Right lung (tissue), 10 donors: ENCODE measurements around the gene PNN. TPM values are rescaled to one million over a fixed set of nuclear protein-coding genes. Genes with fewer than 3 reads are reported as not detected.
"Not testable (repeated sequence)": the region's sequence is repeated elsewhere in the genome, so short reads cannot be mapped to it uniquely, and the experiment has no call there.

Source experiments
- DNase-seq, 2 donors: peaks; one replicate each; pipeline ENCODE4 v3.0.0-alpha.2; 2013
- long read RNA-seq, 8 donors: transcript quantifications; one replicate each; lab custom pipeline, GENCODE V29; 2026
- polyA plus RNA-seq, 5 donors: library from polyadenylated mRNA; unstranded; fragments of 120-200 nt; gene quantifications; one replicate each; pipeline versions ENCODE4 v1.2.1 to v1.2.3, GENCODE V29; 2013; ENCODE audit warnings: inconsistent platforms in 1 of 5, low replicate concordance in 1 of 5; ENCODE audit not compliant: insufficient read length in 5 of 5, insufficient read depth in 1 of 5

PNN gene
- 100 to 1,000 TPM; 133 to 219 (median 198) TPM for polyA plus RNA-seq
- long read RNA-seq, donor 1, transcript PNN-205 (4 exons, 601 nt) = minor isoform, 6 of 166 reads
- long read RNA-seq, donor 1, transcript PNN-204 (3 exons, 583 nt) = minor isoform, 34 of 166 reads
- long read RNA-seq, donor 1, transcript PNN-201 (9 exons, 3,576 nt) = major isoform, 47 of 166 reads
- long read RNA-seq, donor 1, partial matches to known transcripts = 78 of 166 reads
- long read RNA-seq, donor 1, other reads (novel, unspliced or antisense) = 0 of 166 reads
- long read RNA-seq, donor 2, transcript PNN-201 (9 exons, 3,576 nt) = major isoform, 26 of 35 reads
- long read RNA-seq, donor 2, transcript PNN-204 (3 exons, 583 nt) = minor isoform, 7 of 35 reads
- long read RNA-seq, donor 2, partial matches to known transcripts = 0 of 35 reads
- long read RNA-seq, donor 2, other reads (novel, unspliced or antisense) = 0 of 35 reads
- long read RNA-seq, donor 3, transcript PNN-201 (9 exons, 3,576 nt) = major isoform, 30 of 95 reads
- long read RNA-seq, donor 3, transcript PNN-204 (3 exons, 583 nt) = minor isoform, 24 of 95 reads
- long read RNA-seq, donor 3, partial matches to known transcripts = 36 of 95 reads
- long read RNA-seq, donor 3, other reads (novel, unspliced or antisense) = 0 of 95 reads
- long read RNA-seq, donor 4, transcript PNN-201 (9 exons, 3,576 nt) = major isoform, 26 of 60 reads
- long read RNA-seq, donor 4, transcript PNN-204 (3 exons, 583 nt) = minor isoform, 15 of 60 reads
- long read RNA-seq, donor 4, partial matches to known transcripts = 16 of 60 reads
- long read RNA-seq, donor 4, other reads (novel, unspliced or antisense) = 0 of 60 reads
- long read RNA-seq, donor 5, transcript PNN-201 (9 exons, 3,576 nt) = major isoform, 54 of 147 reads
- long read RNA-seq, donor 5, transcript PNN-204 (3 exons, 583 nt) = minor isoform, 23 of 147 reads
- long read RNA-seq, donor 5, partial matches to known transcripts = 67 of 147 reads
- long read RNA-seq, donor 5, other reads (novel, unspliced or antisense) = 0 of 147 reads
- long read RNA-seq, donor 6, transcript PNN-204 (3 exons, 583 nt) = minor isoform, 28 of 158 reads
- long read RNA-seq, donor 6, transcript PNN-201 (9 exons, 3,576 nt) = major isoform, 72 of 158 reads
- long read RNA-seq, donor 6, partial matches to known transcripts = 56 of 158 reads
- long read RNA-seq, donor 6, other reads (novel, unspliced or antisense) = 0 of 158 reads
- long read RNA-seq, donor 7, transcript PNN-201 (9 exons, 3,576 nt) = major isoform, 28 of 33 reads
- long read RNA-seq, donor 7, transcript PNN-204 (3 exons, 583 nt) = minor isoform, 5 of 33 reads
- long read RNA-seq, donor 7, partial matches to known transcripts = 0 of 33 reads
- long read RNA-seq, donor 7, other reads (novel, unspliced or antisense) = 0 of 33 reads
- long read RNA-seq, donor 8, transcript PNN-201 (9 exons, 3,576 nt) = major isoform, 21 of 48 reads
- long read RNA-seq, donor 8, transcript PNN-204 (3 exons, 583 nt) = minor isoform, 15 of 48 reads
- long read RNA-seq, donor 8, partial matches to known transcripts = 6 of 48 reads
- long read RNA-seq, donor 8, other reads (novel, unspliced or antisense) = 0 of 48 reads

DNA sequence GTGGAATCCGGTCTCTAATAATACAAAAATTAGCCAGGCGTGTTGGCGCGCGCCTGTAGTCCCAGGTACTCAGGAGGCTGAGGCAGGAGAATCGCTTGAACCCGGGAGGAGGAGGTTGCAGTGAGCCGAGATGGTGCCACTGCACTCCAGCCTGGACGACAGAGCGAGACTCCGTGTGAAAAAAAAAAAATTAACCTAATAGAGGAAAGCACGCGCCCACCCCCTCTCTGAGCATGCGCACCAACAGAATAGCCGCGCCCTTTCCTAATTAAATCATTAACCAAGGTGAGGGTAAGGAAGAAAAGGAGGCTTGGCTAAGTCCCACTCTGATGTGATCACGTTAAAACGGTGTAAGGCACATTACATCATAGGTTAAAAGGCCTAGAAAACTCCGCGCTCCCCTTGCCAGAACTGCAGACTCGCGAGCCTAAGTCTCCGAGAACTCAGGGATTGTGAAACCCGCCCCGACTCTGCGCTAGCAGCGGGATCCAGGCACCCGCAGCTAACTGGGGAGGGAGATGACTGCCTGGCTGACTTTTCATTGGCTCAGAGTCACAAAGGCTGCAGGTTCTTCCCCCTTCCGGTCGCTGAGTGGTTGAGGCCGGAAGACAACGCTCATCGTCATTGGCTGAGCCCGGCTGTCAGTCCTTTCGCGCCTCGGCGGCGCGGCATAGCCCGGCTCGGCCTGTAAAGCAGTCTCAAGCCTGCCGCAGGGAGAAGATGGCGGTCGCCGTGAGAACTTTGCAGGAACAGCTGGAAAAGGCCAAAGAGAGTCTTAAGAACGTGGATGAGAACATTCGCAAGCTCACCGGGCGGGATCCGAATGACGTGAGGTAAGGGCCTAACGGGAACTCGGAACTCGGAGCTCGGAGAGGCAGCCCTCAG, at the start of gene PNN:
PNN (plus strand) TSS at position 695 of the 885 bp plus-strand sequence; CDS start at position 721, 26 bp downstream.
- DNase-seq = peak; percentile 99

DNA sequence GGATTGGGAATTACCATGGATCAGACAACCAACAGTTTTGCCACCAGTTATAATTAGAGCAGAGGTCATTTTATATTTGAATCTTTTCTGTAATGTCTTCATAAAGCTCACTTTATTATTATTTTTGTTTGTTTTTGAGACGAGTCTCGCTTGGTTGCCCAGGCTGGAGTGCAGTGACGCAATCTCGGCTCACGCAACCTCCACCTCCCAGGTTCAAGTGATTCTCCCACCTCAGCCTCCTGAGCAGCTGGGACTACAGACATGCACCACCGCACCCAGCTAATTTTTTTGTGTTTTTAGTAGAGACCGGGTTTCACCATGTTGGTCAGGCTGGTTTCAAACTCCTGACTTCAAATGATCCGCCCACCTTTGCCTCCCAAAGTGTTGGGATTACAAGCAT, 37.2 kb upstream of the PNN start:
- DNase-seq = not testable (repeated sequence)

DNA sequence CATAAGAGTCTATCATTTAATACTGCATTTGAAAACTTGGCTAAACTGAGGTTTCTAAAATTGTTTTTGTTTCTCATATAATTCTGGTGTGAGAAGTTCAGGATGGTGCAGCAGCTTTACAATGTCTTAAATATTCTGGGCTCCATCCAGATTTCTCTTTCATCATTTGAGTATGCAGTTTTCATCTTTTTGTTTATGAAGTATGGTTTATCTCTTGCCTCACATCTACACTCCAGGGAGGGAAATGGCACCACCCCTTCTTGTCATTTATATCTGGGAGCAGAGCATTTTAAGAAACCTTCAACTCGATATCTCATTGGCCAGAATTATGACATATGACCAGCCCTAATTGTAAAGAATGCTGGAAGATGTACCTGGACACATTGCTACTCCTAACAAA, 36.6 kb upstream of the PNN start:
- DNase-seq = peak; percentile 40 to 49

DNA sequence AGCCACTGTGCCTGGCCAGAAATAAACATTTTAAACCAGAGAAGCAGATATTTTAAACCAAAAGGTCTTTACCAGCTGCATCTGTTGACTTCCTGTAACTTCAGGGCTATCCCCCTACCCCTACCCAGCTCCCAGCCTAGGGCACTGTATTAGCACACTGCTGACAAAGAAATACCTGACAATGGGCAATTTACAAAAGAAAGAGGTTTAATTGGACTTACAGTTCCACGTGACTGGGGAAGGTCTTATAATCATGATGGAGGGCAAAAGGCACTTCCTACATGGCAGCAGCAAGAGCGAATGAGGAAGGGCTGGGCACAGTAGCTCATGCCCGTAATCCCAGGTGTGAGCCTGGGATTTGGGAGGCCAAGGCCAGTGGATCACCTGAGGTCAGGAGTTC, 34.9 kb upstream of the PNN start:
- no peak for DNase-seq

DNA sequence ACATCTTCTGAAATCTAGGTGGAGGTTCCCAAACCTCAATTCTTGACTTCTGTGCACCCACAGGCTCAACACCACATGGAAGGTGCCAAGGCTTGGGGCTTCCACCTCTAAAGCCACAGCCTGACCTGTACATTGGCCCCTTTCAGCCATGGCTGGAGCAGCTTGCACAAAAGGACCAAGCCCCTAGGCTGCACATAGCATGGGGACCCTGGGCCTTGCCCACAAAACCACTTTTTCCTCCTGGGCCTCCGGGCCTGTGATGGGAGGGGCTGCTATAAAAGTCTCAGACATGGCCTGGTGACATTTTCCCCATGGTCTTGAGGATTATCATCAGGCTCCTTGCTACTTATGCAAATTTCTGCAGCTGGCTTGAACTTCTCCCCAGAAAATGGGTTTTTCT, 33.4 kb upstream of the PNN start:
- DNase-seq = not testable (repeated sequence)

DNA sequence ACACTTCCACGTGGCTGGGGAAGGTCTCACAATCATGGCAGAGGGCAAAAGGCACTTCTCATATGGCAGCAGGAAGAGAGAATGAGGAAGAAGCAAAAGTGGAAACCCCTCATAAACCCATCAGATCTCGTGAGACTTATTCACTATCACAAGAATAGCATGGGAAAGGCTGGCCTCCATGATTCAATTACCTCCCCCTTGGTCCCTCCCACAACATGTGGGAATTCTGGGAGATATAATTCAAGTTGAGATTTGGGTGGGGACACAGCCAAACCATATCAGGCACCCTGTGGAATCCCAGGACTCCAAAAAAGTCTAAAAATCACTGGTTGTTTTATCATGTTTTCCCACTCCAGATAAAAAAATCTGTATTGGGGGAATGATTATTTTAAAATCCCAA, 31.8 kb upstream of the PNN start:
- DNase-seq = not testable (repeated sequence)

DNA sequence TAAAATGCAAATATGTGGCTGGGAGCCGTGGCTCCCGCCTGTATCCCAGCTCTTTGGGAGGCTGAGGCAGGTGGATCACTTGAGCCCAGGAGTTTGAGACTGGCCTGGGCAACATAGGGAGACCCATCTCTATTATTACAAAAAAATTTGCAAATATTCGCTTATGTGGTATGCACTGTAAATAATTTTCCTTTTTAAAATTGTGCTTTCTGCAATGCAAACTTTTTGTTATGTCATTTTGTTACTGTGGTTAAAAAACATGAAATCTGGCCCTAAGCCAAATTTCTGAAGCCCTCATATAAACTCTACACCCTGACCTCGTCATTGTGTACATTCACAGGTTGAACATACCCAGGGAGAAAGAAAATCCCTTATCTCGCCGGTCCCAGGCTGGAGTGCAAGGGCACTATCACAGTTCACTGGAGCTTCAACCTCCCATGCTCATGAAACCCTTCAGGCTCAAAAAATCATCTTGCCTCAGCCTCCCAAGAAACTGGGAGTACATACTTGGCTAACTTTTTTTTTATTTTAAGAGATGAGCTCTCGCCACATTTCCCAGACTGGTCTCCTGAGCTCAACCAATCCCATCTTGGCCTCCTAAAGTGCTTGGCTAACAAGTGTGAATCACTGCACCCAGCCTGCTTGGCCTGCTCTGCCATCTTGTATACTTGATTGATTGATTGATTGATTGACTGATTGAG, 29.6 kb upstream of the PNN start:
- no peak for DNase-seq

DNA sequence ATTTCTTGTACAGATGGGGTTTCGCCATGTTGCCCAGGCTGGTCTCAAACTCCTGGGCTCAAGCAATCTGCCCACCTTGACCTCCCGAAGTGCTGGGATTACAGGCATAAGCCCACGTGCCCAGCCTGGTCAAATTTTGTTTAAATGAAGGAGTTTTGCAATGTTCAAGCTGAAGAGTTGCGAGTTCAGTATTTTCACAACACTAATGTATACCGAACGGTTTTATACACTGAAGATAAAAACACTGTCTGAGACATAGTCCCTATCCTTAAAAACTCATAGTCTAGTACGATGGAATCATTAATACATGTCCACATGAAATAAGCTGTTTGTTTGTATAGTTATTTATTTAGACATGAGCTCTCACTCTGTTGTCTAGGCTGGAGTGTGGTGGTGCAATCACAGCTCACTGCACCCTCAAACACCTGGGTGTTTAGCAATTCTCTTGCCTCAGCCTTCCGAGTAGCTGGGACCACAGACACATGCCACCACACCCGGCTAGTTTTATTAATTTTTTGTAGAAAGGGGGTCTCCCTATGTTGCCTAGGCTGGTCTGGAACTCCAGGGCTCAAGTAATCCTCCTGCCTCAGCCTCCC, 20.4 kb upstream of the PNN start:
- no peak for DNase-seq

DNA sequence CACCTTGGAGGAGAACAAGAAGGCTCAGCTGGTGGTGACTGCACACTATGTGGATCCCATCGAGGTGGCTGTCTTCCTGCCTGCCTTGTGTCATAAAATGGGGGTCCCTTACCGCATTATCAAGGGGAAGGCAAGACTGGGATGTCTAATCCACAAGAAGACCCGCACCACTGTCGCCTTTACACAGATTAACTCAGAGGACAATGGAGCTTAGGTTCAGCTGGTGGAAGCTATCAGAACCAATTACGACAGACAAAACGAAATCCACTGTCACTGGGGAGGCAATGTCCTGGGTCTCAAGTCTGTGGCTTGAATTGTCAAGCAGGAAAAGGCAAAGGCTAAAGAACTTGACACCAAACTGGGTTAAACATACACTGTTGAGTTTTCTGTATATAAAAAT, 17.6 kb upstream of the PNN start:
- DNase-seq = no peak

DNA sequence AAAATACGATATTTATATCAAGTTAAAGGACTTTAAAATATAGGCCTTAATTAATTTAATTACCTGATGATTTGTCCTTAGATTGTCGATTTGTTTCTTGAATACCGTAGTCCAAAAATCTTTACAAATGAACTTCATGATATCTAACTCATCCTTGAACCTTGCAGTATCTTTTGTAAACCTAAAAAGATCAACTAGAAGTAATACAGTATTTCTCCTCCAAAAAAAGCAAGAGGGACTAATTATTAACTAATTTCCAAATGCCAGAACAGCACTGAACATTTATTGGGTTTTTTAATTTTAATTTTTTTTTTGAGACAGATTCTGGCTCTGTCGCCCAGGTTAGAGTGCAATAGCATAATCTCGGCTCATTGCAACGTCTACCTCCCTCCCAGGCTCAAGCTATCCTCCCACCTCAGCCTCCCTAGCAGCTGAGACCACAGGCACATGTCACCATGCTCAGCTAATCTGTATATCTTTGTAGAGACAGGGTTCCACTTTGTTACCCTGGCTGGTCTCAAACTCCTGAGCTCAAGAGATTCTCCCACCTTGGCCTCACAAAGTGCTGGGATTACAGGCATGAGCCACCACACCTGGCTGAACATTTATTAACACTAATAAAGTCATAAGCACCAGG, 16.7 kb upstream of the PNN start:
- DNase-seq = no peak

DNA sequence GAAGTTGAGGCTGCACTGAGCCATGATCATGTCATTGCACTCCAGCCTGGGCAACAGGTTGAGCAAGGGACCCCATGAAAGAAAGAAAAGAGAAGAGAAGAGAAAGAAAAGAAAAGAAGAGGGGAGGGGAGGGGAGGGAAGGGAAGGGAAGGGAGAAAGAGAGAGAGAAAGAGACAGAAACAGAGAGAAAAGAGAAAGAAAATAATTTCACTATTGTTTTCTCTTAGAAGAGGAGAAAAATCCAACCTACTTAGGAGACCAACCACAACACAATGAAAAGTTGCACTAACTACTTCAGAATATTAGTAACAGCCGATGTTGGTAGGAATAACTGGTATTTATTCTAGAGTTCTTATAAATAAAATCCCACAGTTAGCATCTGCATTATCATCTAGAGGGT, 14.6 kb upstream of the PNN start:
- DNase-seq = no peak

DNA sequence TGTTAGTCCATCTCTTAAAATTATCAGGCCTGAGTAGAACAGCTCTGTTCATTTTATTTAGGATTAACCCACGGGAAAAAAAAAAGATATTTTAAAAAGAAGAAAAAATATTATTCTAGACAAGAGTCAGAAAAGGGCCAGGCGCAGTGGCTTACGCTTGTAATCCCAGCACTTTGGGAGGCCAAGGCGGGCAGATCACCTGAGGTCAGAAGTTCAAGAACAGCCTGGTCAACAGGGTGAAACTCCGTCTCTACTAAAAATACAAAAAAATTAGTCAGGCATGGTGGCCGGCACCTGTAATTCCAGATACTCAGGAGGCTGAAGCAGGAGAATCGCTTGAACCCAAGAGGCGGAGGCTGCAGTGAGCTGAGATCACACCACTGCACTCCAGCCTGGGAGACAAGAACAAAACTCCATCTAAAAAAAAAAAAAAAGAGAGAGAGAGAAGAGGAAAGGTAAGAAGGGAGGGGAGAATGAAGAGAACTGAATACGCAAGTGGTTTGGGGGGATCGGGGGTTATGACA, 7.2 kb upstream of the PNN start:
- not testable (repeated sequence) for DNase-seq

DNA sequence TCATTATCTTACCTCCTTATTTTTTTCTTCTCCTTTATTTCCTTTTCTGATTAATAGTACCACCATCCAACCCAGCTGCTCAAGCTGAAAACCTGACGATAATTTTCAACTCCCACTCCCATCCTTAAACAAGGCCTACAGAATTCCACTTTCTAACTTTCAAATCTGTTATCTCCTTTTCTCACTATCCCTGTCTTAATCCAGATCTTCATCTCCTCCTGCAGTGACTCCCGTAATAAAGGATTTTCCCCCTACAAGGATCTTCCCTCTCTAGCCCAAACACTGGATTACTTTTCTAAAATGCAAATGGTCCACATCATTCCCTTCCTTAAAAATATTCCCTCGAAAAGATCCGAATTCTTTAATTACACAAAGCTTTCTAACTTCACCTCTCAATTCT, 6.5 kb upstream of the PNN start:
- no peak for DNase-seq

DNA sequence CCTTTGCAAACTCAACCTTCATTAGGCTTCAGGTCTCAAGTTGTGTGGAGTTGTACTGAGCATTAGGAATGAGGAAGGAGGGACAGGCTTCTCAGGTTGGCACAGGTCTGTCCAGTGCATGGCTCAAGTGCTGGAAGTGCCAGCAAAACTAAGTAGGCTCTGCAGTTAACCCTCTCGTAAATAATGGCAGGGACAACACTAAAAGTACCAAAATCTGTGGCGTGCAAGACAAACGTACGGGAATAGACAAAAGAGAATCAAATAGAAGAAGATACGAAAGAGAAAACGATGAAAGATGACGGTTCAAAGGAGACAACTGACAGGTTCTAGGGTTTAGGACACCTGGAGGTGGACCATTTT, 5.5 kb upstream of the PNN start:
- peak; percentile 19 to 41 for DNase-seq

DNA sequence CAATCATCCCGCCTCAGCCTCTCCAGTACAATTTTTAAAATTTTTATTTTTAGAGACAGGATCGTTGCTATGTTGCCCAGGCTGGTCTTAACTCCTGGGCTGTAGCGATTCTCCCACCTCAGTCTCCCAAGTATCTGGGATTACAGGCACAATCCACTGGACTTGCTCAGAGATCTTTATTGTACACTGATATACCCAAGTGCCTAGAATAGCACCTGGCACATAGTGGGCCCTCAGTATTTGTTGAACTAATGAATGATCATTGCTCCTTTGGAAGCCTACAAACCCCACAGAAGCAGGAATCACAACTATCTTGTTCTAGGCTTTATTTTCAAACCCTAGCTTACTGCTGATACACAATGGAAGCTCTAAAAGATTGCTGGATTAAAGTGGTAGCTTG, 1.9 kb upstream of the PNN start:
- no peak for DNase-seq

DNA sequence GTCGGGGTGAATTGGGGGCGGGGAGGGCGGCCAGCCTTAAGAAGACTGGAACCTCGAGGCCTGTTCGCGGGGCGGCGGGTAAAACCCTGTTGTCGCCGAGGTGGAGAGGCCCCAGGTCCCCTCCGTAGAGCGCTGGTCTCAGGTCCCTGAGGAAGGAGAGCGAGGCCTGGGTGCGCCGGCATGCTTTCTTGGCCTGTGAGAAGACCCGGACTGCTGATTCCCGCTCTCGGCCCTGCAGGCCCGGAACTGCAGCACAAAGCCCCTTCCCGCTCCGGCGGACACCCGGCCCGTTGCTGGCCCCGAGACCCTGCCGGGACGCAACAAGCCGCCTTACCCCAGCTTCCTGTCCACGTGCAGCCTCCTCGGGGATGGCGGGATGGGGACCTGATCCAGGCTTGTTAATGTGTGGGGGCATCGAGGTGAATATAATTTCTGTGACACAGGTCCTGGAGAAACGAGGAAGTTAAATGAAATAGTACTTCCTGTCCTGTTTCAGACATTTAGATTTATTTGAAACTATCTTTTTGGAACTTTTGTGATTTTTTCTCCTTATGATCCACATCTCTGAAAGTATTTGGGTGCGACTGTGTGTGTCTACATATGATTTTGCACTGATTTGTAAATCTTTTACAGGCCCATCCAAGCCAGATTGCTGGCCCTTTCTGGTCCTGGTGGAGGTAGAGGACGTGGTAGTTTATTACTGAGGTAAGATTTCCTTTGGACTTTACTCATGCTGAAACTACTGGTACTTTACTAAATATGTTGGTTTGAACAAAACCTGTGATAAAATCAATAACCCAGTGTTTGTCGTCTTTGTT, 600 bp downstream of the PNN start:
- peak in 1 of 2 donors; percentile 66 for DNase-seq
